Psoas muscle (tissue), 8 donors: Measurements from ENCODE around the gene SNED1. TPM values are rescaled to one million over a fixed set of nuclear protein-coding genes. Genes with fewer than 3 reads are reported as not detected.

ENCODE experiments used
- ATAC-seq, 4 donors: fragments of 200-7000 bp; cut with Tn5 transposase; one replicate each; pipeline ENCODE4 v1.9.1; 2020; ENCODE audit warnings: moderate library complexity in 3 of 4, mild to moderate bottlenecking in 2 of 4
- DNase-seq, 2 donors: peaks; one replicate each; pipeline ENCODE4 v3.0.0-alpha.2; 2020
- H3K27ac ChIP-seq: fragments of 200-600 bp; one replicate; pipeline ENCODE4 v1.8.0; 2022
- H3K27me3 ChIP-seq, 3 donors: fragments of 200-600 bp in 1 of 3; one replicate each; pipeline versions ENCODE4 v1.6.1 to v1.8.0; 2013 to 2022; ENCODE audit warnings: low read length in 2 of 3, mild to moderate bottlenecking in 2 of 3, moderate library complexity in 1 of 3; ENCODE audit not compliant: insufficient read depth in 3 of 3
- H3K36me3 ChIP-seq, 2 donors: fragments of 200-600 bp in 1 of 2; one replicate each; pipeline versions ENCODE4 v1.6.1 to v1.8.0; 2013 to 2022; ENCODE audit warnings: low read depth in 1 of 2, mild to moderate bottlenecking in 1 of 2, moderate library complexity in 1 of 2; ENCODE audit not compliant: insufficient read depth in 1 of 2
- H3K4me1 ChIP-seq: fragments of 200-600 bp; one replicate; pipeline ENCODE4 v1.8.0; 2022
- H3K4me3 ChIP-seq: fragments of 200-600 bp; one replicate; pipeline ENCODE4 v1.8.0; 2022; ENCODE audit warnings: mild to moderate bottlenecking
- H3K9me3 ChIP-seq: fragments of 200-600 bp; one replicate; pipeline ENCODE4 v1.8.0; 2022
- whole genome bisulfite sequencing, 3 donors: extraction: QIAGEN DNeasy Blood & Tissue Kit; methylation state at CpG; one replicate each; pipeline versions ENCODE4 v1.1.6 to v1.1.7; 2013; 5-methylcytosine and 5-hydroxymethylcytosine counted together
- intact Hi-C, 2 donors: fragments of 100-400 bp; cut with DNase I; formaldehyde crosslinking; loops; one replicate each; pipeline versions ENCODE4 v1.11.0 to v1.14.2; 2022
- long read RNA-seq, 2 donors: library from polyadenylated mRNA; unstranded; transcript quantifications; one replicate each; pipeline ENCODE4 v2.0.0, GENCODE V29; 2021
- polyA plus RNA-seq, 3 donors: library from polyadenylated mRNA; stranded (reverse); fragments of 200-250 nt; gene quantifications; one replicate each; pipeline ENCODE4 v1.2.3, GENCODE V29; 2013
- total RNA-seq, 4 donors: library from RNA; stranded (reverse); fragmentation: NEBNext Ultra II Directional in 2 of 4; extraction: Animal tissue kit (Norgen Biotek cat#: 25700) in 2 of 4; gene quantifications; one replicate each; pipeline versions ENCODE4 v1.2.1 to v1.2.4, GENCODE V29; 2021 to 2023
- TF ChIP-seq, protein P1 (sequence below): fragments of 200-600 bp; IDR thresholded peaks from one replicate; pipeline ENCODE4 v1.8.0; 2022; ENCODE audit warnings: antibody characterized with exemption
- donor health status: healthy with polysubstance abuse.
- donor health status: DM: no; HTN: no; CAD: no; lungs with moderate emphysema.
- donor health status: Bipolar disorder and iron deficiency.
- donor health status: healthy.
- donor health status: DM: yes; HTN: yes; CAD: no.
- donor health status: DM: no; HTN: no; CAD: no.
- donor health status: DM: no; HTN: no; CAD: no.
- donor health status: DM: yes; HTN: yes; CAD: no.

The SNED1 gene
- 10 to 100 TPM in 2 of 4 donors, 1 to 10 TPM in 2; 8.6 to 36.9 (median 11.1) TPM for total RNA-seq
- 1 to 10 TPM; 7.8 to 9.2 (median 9.2) TPM for polyA plus RNA-seq
- long read RNA-seq, donor 1, partial matches to known transcripts, result 2 of 3 reads
- long read RNA-seq, donor 1, other reads (novel, unspliced or antisense), result 1 of 3 reads
- long read RNA-seq, donor 2, full-length matches to known transcripts, result 2 of 59 reads
- long read RNA-seq, donor 2, partial matches to known transcripts, result 22 of 59 reads
- long read RNA-seq, donor 2, other reads (novel, unspliced or antisense), result 35 of 59 reads

DNA sequence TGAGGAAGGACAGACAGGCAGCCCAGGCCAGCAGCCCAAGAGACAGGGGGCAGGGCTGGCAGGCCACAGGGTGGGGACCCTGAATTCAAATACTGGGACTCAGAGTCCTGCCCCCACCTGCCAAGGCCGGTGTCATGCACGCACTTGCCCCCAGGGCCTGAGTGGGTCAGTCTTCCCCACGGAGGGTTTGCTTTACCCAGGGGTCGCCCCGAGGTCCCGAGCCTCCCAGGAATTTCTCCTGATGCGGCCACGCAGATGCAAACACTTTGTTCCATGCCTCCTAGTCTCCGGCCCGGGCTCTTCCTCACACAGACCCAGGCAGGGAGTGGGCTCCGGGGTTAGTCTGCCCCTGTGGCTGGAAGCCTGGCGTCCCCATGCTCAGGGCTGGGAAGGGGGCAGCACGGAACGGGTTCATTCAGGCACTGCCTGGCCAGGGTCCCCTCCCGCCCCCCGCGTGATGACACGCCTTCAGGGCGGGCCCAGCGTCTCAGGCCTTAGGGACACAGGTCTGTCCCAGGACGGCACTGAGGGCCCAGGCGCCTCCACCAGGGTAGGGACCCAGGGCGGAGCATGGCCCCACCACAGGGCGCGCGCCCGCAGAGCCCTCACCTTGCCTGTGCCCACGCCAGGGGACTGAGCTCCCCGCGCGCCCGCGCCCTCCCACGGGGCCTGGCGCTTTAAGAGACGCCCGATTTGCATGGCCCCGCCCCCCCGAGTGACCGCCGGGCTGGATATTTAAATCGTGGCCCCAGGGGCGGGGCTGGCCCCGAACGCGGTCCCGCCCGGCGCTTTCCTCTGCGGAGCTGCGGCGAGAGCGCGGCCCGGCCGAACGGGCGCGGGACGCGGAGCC is at the start of gene SNED1:
SNED1 (plus strand) TSS at position 763 of the 850 bp plus-strand sequence. CDS start 220 bp downstream, outside the sequence.
- Histone ChIP-seq H3K36me3 (peaks cover 0 to 11% of the 10 kb centered on the region in 2 donors), H3K27ac (peak within 1 kb of the TSS; percentile 98), H3K4me3 (peak within 1 kb of the TSS; percentile 85), H3K4me1 (peaks cover 48% of the 10 kb centered on the region), H3K9me3 (no peaks in the 10 kb centered on the region), H3K27me3 (no peaks in the 10 kb centered on the region)
- 3 to 11% (median 5%) methylated on average over 26 to 61 of the region's 61 CpGs for WGBS, 3 donors
- ATAC-seq, result peak; percentile 81 to 86 (median 85)
- intact Hi-C loops, result loop anchor here in 1 of 2 donors (10.0 kb wide), 1 partner anchor 413 kb away; the partner anchor contains the start of gene CAPN10
- TF ChIP-seq, protein P1, sequence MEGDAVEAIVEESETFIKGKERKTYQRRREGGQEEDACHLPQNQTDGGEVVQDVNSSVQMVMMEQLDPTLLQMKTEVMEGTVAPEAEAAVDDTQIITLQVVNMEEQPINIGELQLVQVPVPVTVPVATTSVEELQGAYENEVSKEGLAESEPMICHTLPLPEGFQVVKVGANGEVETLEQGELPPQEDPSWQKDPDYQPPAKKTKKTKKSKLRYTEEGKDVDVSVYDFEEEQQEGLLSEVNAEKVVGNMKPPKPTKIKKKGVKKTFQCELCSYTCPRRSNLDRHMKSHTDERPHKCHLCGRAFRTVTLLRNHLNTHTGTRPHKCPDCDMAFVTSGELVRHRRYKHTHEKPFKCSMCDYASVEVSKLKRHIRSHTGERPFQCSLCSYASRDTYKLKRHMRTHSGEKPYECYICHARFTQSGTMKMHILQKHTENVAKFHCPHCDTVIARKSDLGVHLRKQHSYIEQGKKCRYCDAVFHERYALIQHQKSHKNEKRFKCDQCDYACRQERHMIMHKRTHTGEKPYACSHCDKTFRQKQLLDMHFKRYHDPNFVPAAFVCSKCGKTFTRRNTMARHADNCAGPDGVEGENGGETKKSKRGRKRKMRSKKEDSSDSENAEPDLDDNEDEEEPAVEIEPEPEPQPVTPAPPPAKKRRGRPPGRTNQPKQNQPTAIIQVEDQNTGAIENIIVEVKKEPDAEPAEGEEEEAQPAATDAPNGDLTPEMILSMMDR, result no peak
- peak; percentile 94 to 95 for DNase-seq

DNA sequence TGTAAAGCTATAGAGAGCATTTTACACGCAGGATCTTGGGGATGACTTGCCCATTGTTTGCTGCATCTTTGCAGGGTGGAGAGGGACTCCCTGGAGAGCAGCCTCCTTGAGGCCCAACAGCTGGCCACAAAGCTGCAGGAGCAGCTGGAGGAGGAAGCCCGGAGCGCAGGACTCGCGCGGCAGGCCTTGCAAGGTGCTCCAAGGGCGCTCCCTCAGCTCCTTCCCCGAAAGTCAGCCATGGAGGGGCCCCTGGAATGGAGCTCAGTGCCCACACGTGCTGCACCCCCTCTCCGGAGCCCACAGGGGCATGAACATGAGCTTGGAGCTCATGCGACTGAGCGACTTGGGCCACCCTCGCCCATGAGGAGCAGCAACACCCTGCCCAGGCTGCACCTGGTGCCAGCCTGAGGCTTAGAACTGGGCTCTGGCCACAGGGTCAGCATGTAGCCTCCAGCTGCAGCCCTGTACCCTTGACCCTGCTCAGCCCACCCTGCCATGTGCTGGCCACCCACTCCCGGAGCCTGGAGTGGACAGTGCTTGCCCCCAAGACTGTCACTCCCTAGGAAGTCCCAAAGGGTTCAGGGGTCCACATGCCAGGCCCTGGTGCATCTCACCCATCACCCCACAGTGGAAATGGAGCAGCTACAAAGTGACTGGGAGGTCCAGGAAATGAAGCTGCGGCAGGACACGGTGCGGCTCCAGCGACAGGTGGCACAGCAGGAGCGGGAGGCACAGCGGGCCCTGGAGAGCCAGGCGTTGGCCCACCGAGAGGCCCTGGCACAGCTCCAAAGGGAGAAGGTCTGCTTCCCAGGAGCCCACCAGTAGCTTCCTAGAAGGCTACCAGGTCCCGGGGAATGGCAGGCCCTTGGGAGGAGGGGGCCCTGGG is 49.3 kb upstream of the SNED1 start:
- DNase-seq, result no peak
- no peak for ATAC-seq
- H3K4me3 ChIP-seq, result no peak overlapping the region
- H3K27ac ChIP-seq, result no peak overlapping the region
- no peaks in the 10 kb centered on the region for H3K36me3 ChIP-seq
- no peaks in the 10 kb centered on the region for H3K9me3 ChIP-seq
- peaks cover 0 to 5% (median 0%) of the 10 kb centered on the region in 3 donors for H3K27me3 ChIP-seq
- intact Hi-C loops, result no loop called here
- H3K4me1 ChIP-seq, result no peaks in the 10 kb centered on the region
- WGBS, 3 donors, result 59 to 72% (median 70%) methylated on average over 23 of the region's 23 CpGs
- TF ChIP-seq, protein P1, result no peak

DNA sequence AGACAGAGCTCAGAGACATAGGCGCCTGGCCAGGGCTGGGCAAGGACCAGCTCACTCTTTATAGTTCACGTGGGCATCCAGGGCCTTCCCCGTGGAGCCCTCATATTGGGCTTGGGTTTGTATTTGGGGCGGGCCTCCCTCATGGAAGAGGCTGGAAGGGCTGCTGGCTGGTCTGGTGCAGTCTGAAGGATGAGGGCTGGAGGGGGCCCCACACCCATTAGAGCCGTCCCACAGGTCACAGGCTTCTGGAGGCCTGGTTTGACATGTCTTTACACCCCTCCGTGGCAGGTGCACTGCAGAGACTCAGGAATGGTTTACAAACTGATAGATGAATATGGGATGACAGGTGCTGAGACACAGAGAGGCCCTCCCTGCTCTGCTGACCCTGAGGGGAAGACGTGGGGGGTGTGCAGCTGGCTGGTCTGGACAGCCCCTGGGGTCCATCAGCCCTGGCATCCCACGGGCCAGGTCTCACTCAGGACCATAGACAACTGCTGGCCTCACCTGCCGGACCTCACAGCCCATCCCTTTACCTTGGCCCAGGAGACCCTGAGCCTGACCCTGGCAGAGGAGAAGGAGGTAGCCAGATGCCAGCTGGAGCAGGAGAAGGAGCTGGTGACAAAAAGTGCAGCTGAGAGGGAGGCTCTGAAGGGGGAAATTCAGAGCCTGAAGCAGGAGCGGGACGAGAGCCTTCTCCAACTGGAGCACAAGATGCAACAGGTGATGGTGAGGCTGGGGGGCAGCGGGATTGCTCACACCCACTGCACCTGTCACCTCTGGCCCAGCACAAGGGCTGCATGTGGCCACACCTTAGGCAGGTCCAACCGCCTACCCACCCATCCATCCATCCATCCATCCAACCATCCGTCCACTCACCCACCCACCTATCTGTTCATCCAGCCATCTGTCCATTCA is 48.4 kb upstream of the SNED1 start:
- no peak for ATAC-seq
- intact Hi-C loops, result no loop called here
- WGBS, 3 donors, result 76 to 86% (median 86%) methylated on average over 14 of the region's 14 CpGs
- H3K4me3 ChIP-seq, result no peak overlapping the region
- no peaks in the 10 kb centered on the region for H3K36me3 ChIP-seq
- no peak overlapping the region for H3K27ac ChIP-seq
- peaks cover 0 to 5% (median 0%) of the 10 kb centered on the region in 3 donors for H3K27me3 ChIP-seq
- DNase-seq, result peak; percentile 6 to 35
- no peaks in the 10 kb centered on the region for H3K4me1 ChIP-seq
- TF ChIP-seq, protein P1, result no peak
- H3K9me3 ChIP-seq, result no peaks in the 10 kb centered on the region
